Activated CD8-positive, alpha-beta memory T cell treated with anti-CD3 and anti-CD28 coated beads, Interleukin-2, amount 50 U/mL, for 24 hours (primary cell): ENCODE measurements around the gene OR4D2.

Experiments used
- DNase-seq: peaks from one replicate; pipeline ENCODE4 v3.0.0-alpha.2; 2020; ENCODE audit errors: extremely low read depth

OR4D2 gene

GRCh38 chr17:58210922-58211321 is 44.1 kb downstream of the OR4D2 start:
- no peak for DNase-seq

GRCh38 chr17:58215685-58216084 is 48.9 kb downstream of the OR4D2 start:
- DNase-seq: no peak

- no peak for DNase-seq
Measured at GRCh38 chr17:58217766-58218165, 51.0 kb downstream of the OR4D2 start.

- peak; percentile 87 for DNase-seq
Measured at GRCh38 chr17:58219007-58219788, 52.4 kb downstream of the OR4D2 start, which contains the start of gene MKS1. MKS1 (minus strand) TSS chr17:58219255; CDS start chr17:58219230, 25 bp downstream.

- no peak for DNase-seq
Measured at GRCh38 chr17:58219789-58220183, 53.0 kb downstream of the OR4D2 start.
